ENCODE data around the gene ISOC1. TPM values are rescaled to one million over a fixed set of nuclear protein-coding genes. Genes with fewer than 3 reads are reported as not detected.

The ISOC1 gene
- total RNA-seq, 3 donors from 2014 or later = 26.3 to 32.0 (median 31.2) TPM

DNA sequence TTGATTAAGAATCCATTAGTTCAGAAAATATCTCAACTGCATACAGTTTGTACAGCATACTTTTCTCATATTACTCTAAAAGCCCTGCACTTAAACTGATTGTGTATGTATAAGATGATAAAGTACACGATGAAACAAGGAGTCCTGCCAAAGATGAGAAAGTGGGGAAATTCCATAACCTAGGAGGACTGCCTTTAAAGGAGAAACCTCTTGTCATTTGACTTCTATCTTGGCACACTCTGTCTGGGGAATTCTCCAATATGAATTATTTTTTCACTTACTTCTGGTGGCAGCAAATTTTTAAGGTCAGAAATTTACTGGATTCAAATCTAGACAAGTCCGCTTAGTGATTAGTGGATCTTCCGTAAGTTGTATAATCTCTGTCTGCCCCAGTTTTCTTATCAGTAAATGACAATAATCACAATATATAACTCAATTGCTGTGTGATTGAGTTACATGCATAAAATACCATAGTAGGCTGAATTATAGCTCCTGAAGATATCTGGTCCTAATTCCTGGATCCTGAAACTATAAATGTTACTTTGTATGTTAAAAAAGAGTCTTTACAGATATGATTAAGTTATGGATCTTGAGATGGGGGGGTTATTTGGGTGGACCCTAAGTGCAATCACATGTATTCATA, 17.0 kb upstream of the ISOC1 start:
- no peaks in the 10 kb centered on the region for H3K4me1 Mint-ChIP-seq (ENCODE audit: low read depth)
- DNase-seq (no peak), ATAC-seq (no peak)
- no peak overlapping the region for H3K4me3 Mint-ChIP-seq
- H3K36me3 Mint-ChIP-seq (ENCODE audit: insufficient read depth) = no peaks in the 10 kb centered on the region
- H3K27me3 Mint-ChIP-seq (ENCODE audit: low read depth) = peaks cover 16% of the 10 kb centered on the region
- no peaks in the 10 kb centered on the region for H3K9me3 Mint-ChIP-seq

- ATAC-seq = no peak
- no peak for DNase-seq
- H3K27me3 Mint-ChIP-seq (ENCODE audit: low read depth) = peaks cover 19% of the 10 kb centered on the region
- no peaks in the 10 kb centered on the region for H3K9me3 Mint-ChIP-seq
- H3K4me3 Mint-ChIP-seq = no peak overlapping the region
- H3K4me1 Mint-ChIP-seq (ENCODE audit: low read depth) = no peaks in the 10 kb centered on the region
- no peaks in the 10 kb centered on the region for H3K36me3 Mint-ChIP-seq (ENCODE audit: insufficient read depth)
These were observed 16.3 kb upstream of the ISOC1 start for GRCh38 chr5:129078247-129078646.

DNA sequence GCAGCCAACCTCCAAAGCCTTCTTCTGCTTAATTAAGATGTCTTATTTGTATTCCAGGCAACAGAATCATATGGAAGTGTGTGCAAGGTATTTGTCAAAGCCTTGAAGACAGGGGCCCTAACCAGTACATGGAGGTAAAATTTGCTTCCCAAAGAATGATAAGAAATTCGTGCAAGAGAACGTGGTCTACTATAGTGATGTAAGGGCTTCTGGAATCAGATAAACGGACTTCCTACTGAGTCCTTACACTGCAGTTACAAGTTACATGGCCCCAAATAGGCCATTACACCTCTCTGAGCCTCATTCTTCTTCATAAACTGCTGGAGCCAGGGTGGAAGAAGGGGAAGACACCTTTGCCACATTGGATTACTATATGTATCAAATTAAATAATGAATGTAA, 15.9 kb upstream of the ISOC1 start:
- DNase-seq (no peak), ATAC-seq (no peak)
- H3K4me1 Mint-ChIP-seq (ENCODE audit: low read depth) = no peaks in the 10 kb centered on the region
- no peak overlapping the region for H3K4me3 Mint-ChIP-seq
- no peaks in the 10 kb centered on the region for H3K36me3 Mint-ChIP-seq (ENCODE audit: insufficient read depth)
- peaks cover 20% of the 10 kb centered on the region for H3K27me3 Mint-ChIP-seq (ENCODE audit: low read depth)
- no peaks in the 10 kb centered on the region for H3K9me3 Mint-ChIP-seq

GRCh38 chr5:129079496-129079895, 15.1 kb upstream of the ISOC1 start:
- Mint-ChIP-seq H3K4me3 (no peak overlapping the region), H3K27me3 (ENCODE audit: low read depth) (peaks cover 13% of the 10 kb centered on the region), H3K36me3 (ENCODE audit: insufficient read depth) (no peaks in the 10 kb centered on the region), H3K9me3 (no peaks in the 10 kb centered on the region), H3K4me1 (ENCODE audit: low read depth) (no peaks in the 10 kb centered on the region)
- no peak for ATAC-seq
- DNase-seq = no peak

DNA sequence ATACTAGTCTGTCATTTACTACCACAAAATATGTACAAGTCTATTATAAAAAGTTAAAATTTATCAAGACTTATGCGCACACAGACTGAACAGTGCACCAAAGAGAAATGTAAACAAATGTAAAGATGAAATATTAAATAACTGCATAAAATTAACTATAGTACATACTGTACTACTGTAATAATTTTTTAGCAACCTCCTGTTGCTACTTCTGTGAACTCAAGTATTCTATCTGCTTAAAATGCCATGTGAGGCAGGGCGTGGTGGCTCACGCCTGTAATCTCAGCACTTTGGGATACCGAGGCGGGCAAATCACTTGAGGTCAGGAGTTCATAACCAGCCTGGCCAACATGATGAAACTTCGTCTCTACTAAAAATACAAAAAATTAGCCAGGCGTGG, 13.8 kb upstream of the ISOC1 start:
- Mint-ChIP-seq H3K36me3 (ENCODE audit: insufficient read depth) (no peaks in the 10 kb centered on the region), H3K27me3 (ENCODE audit: low read depth) (peaks cover 10% of the 10 kb centered on the region), H3K4me1 (ENCODE audit: low read depth) (no peaks in the 10 kb centered on the region), H3K9me3 (no peaks in the 10 kb centered on the region), H3K4me3 (no peak overlapping the region)
- DNase-seq (no peak), ATAC-seq (no peak)

DNA sequence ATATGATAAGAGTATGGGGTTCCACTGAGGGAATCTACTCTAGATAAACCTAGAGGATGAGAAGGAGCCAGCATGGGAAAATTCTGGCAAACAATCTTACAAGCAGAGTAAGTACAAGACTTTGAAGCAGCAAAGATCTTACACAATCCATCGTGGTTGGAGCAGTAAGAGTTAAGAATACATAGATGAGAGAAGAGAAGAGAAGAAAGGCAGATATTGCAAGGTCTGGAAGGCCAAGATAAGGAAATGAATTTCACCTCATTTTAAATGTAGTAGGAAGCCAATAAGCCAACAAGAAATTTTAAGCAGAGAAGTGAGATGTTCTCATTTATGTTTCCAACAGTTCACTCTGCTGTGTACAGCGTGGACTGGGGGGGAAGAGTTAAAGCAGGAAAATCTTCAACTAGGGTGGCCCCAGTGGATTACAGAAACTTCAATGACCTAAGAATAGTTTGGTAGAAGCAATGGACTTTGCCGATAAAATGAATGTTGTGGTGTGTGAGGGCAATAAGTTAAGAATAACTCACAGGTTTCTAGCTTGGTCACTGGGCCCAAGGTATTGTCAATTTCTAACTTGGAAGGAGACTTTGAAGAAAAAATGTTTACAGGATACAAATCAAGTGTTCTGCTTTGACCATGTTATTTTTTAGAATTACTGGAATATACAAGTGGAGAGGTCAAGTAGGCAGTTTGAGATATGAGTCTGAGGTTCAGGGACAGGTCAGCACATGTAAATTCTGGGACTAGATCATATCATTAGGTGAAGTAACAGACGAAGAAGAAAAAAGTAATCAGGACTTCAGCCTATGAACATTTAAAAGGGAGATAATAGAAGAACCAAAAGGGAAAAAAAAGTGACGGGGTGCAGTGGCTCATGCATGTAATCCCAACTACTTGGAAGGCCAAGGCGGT, 12.1 kb upstream of the ISOC1 start:
- Mint-ChIP-seq H3K36me3 (ENCODE audit: insufficient read depth) (no peaks in the 10 kb centered on the region), H3K27me3 (ENCODE audit: low read depth) (peaks cover 12% of the 10 kb centered on the region), H3K4me1 (ENCODE audit: low read depth) (no peaks in the 10 kb centered on the region), H3K4me3 (no peak overlapping the region), H3K9me3 (no peaks in the 10 kb centered on the region)
- no peak for ATAC-seq
- no peak for DNase-seq

- no peaks in the 10 kb centered on the region for H3K36me3 Mint-ChIP-seq (ENCODE audit: insufficient read depth)
- peak; percentile 27 to 33 for ATAC-seq
- H3K27me3 Mint-ChIP-seq (ENCODE audit: low read depth) = peaks cover 6% of the 10 kb centered on the region
- peaks cover 25% of the 10 kb centered on the region for H3K4me1 Mint-ChIP-seq (ENCODE audit: low read depth)
- DNase-seq = peak; percentile 21
- H3K9me3 Mint-ChIP-seq = no peaks in the 10 kb centered on the region
- H3K4me3 Mint-ChIP-seq = peak overlapping the region; percentile 90
These were observed 663 bp downstream of the ISOC1 start for GRCh38 chr5:129094924-129095899.

DNA sequence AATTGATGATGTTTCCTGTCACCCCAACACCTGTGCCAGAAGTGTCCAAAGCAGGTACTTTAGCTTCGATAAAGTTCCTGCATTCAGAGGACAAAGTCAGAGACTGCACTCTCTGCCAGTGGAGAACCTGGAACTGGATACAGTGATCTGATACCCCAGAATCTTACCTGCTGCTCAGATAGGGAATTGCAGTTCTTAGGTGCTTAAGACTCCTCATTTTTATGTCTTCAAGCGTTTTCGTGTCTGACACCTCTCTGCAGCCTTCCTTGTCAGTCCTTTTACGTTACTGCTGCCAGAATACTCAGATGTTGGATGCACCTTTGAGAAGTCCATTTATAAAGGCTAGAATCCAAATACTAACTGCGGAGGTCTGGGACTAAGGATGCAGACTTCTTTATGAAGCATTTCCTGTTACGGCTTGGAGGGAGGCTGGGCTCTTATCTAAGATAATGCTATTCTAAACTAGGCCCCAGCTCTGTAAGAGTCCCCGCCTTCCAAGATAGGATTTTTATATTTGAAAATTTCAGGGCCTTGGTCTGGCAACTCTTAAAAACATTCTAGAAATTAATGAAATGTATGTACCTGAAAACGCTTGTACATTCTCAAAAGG, 1.9 kb downstream of the ISOC1 start:
- ATAC-seq = no peak
- peaks cover 26% of the 10 kb centered on the region for H3K4me1 Mint-ChIP-seq (ENCODE audit: low read depth)
- H3K36me3 Mint-ChIP-seq (ENCODE audit: insufficient read depth) = no peaks in the 10 kb centered on the region
- no peak for DNase-seq
- H3K9me3 Mint-ChIP-seq = no peaks in the 10 kb centered on the region
- peak overlapping the region; percentile 26 for H3K4me3 Mint-ChIP-seq
- H3K27me3 Mint-ChIP-seq (ENCODE audit: low read depth) = peaks cover 3% of the 10 kb centered on the region

- Mint-ChIP-seq H3K4me3 (no peak overlapping the region), H3K4me1 (ENCODE audit: low read depth) (peaks cover 36% of the 10 kb centered on the region), H3K27me3 (ENCODE audit: low read depth) (no peaks in the 10 kb centered on the region), H3K9me3 (no peaks in the 10 kb centered on the region), H3K36me3 (ENCODE audit: insufficient read depth) (no peaks in the 10 kb centered on the region)
- no peak for DNase-seq
- no peak for ATAC-seq
These were observed 3.1 kb downstream of the ISOC1 start for GRCh38 chr5:129097498-129098296.

- Mint-ChIP-seq H3K27me3 (ENCODE audit: low read depth) (no peaks in the 10 kb centered on the region), H3K4me3 (no peak overlapping the region), H3K36me3 (ENCODE audit: insufficient read depth) (no peaks in the 10 kb centered on the region), H3K9me3 (no peaks in the 10 kb centered on the region), H3K4me1 (ENCODE audit: low read depth) (peaks cover 36% of the 10 kb centered on the region)
- ATAC-seq = no peak
- DNase-seq = no peak
These were observed 4.1 kb downstream of the ISOC1 start for GRCh38 chr5:129098488-129099183.

- Mint-ChIP-seq H3K4me3 (no peak overlapping the region), H3K36me3 (ENCODE audit: insufficient read depth) (no peaks in the 10 kb centered on the region), H3K9me3 (no peaks in the 10 kb centered on the region), H3K27me3 (ENCODE audit: low read depth) (no peaks in the 10 kb centered on the region), H3K4me1 (ENCODE audit: low read depth) (peaks cover 34% of the 10 kb centered on the region)
- ATAC-seq = no peak
- no peak for DNase-seq
These were observed 4.6 kb downstream of the ISOC1 start for GRCh38 chr5:129099184-129099569.

DNA sequence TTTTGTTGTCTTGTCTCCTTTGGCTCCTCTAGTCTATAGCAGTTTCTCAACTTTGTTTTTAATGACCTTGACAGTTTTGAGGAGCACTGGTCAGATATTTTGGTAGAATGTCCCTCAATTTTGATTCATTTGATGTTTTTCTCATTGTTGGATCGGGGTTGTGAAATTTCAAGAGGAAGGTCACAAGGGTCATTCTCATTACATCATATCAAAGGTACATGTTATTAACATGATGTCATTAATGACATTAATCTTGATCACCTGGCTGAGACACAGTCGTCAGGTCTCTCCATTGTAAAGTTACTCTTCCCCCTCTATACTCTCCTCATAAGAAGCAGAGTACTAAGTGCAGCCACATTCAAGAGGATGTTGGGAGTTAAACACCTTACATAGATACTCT, 7.2 kb downstream of the ISOC1 start:
- Mint-ChIP-seq H3K36me3 (ENCODE audit: insufficient read depth) (peaks cover 13% of the 10 kb centered on the region), H3K4me1 (ENCODE audit: low read depth) (peaks cover 22% of the 10 kb centered on the region), H3K9me3 (no peaks in the 10 kb centered on the region), H3K4me3 (no peak overlapping the region), H3K27me3 (ENCODE audit: low read depth) (no peaks in the 10 kb centered on the region)
- ATAC-seq (no peak), DNase-seq (no peak)

- Mint-ChIP-seq H3K4me3 (no peak overlapping the region), H3K27me3 (ENCODE audit: low read depth) (no peaks in the 10 kb centered on the region), H3K36me3 (ENCODE audit: insufficient read depth) (peaks cover 19% of the 10 kb centered on the region), H3K4me1 (ENCODE audit: low read depth) (peaks cover 13% of the 10 kb centered on the region), H3K9me3 (no peaks in the 10 kb centered on the region)
- DNase-seq (no peak), ATAC-seq (no peak)
These were observed 8.8 kb downstream of the ISOC1 start for GRCh38 chr5:129103397-129103796.

Data from activated T-cell treated with anti-CD3 and anti-CD28 coated beads, Interleukin-2, amount 50 U/mL, for 4 hours (primary cell).